Measurements from ENCODE around the gene NXPH2. TPM values are rescaled to one million over a fixed set of nuclear protein-coding genes. Genes with fewer than 3 reads are reported as not detected.

NXPH2 gene
- total RNA-seq, 2 experiments from 2014 or later = not detected

DNA sequence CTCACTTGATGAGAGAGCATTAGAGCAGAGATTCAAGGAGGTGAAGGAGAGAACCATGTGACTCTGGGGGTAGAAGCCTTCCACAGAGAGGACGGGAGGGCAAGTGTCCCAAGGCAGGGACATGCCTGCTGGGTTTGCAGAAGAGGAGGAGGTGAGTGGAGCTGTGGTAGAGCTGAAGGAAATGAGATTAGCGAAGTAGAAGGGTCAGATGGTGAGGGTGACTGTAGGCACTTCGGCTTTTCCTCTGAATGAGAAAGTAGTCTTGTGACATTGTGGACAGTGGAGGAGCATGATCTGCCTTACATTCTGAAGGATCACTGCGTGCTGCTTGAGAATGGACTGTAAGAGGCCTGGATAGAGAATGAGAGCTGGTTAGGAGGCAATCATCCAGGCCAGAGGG is 126.0 kb downstream of the NXPH2 start:
- CTCF ChIA-PET = no interaction called here
- no peak overlapping the region for H3K27ac Mint-ChIP-seq

DNA sequence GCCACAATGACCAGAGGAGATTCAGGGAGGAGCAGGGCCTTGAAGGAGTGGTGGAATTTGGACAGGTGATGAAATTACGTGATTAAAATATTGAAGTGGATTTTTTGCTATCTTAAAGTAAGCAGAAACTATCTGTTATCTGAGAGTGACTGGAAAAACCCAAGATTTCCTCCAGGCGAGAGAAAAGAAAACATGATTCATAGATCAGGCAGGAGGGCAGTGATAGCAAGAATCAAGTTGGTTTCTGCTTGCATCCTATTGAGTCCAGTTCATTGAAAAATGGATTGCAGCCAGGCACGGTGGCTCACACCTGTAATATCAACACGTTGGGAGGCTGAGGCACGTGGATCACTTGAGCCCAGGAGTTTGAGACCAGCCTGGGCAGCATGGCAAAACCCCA is 127.8 kb downstream of the NXPH2 start:
- no peak overlapping the region for H3K27ac ChIP-seq (ENCODE audit: low read depth in 1 of 2, low read length in 2 of 2)

More for the DNA sequence above, 126.0 kb downstream of the NXPH2 start:
- no peaks in the 10 kb centered on the region for H3K9me3 ChIP-seq (ENCODE audit: control insufficient read depth in 1 of 2, insufficient read depth in 1 of 2, low read length in 2 of 2)
- POLR2A ChIA-PET = no interaction called here
- Mint-ChIP-seq H3K36me3 (ENCODE audit: low read depth) (no peaks in the 10 kb centered on the region), H3K27me3 (peaks cover 4% of the 10 kb centered on the region), H3K9me3 (no peaks in the 10 kb centered on the region), H3K4me1 (ENCODE audit: low read depth) (no peaks in the 10 kb centered on the region), H3K4me3 (no peak overlapping the region)
- TF ChIP-seq, protein P1, sequence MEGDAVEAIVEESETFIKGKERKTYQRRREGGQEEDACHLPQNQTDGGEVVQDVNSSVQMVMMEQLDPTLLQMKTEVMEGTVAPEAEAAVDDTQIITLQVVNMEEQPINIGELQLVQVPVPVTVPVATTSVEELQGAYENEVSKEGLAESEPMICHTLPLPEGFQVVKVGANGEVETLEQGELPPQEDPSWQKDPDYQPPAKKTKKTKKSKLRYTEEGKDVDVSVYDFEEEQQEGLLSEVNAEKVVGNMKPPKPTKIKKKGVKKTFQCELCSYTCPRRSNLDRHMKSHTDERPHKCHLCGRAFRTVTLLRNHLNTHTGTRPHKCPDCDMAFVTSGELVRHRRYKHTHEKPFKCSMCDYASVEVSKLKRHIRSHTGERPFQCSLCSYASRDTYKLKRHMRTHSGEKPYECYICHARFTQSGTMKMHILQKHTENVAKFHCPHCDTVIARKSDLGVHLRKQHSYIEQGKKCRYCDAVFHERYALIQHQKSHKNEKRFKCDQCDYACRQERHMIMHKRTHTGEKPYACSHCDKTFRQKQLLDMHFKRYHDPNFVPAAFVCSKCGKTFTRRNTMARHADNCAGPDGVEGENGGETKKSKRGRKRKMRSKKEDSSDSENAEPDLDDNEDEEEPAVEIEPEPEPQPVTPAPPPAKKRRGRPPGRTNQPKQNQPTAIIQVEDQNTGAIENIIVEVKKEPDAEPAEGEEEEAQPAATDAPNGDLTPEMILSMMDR (IDR thresholded peaks at IDR 0.05) = no peak
- ATAC-seq (ENCODE audit: poor library complexity) = no peak
- H3K27me3 ChIP-seq (ENCODE audit: control insufficient read depth in 1 of 2, insufficient read depth in 2 of 2, low read length in 2 of 2) = no peaks in the 10 kb centered on the region
- intact Hi-C loops (cut with DNase I, micrococcal nuclease) = no loop called here
- H3K4me3 ChIP-seq (ENCODE audit: low read length) = no peak overlapping the region
- no peaks in the 10 kb centered on the region for H3K36me3 ChIP-seq (ENCODE audit: insufficient read depth, low read length)
- no peak for DNase-seq
- no peaks in the 10 kb centered on the region for H3K4me1 ChIP-seq (ENCODE audit: insufficient read depth, low read length)
- H3K27ac ChIP-seq (ENCODE audit: low read depth in 1 of 2, low read length in 2 of 2) = no peak overlapping the region

GRCh38 chr2:138649571-138649970 is 130.6 kb downstream of the NXPH2 start:
- ATAC-seq (ENCODE audit: poor library complexity) (no peak), DNase-seq (no peak)
- H3K9me3 Mint-ChIP-seq = no peaks in the 10 kb centered on the region
- no peaks in the 10 kb centered on the region for H3K36me3 Mint-ChIP-seq (ENCODE audit: low read depth)
- ChIA-PET POLR2A (no interaction called here), CTCF (no interaction called here)
- no peak overlapping the region for H3K27ac Mint-ChIP-seq
- Histone ChIP-seq H3K27me3 (ENCODE audit: control insufficient read depth in 1 of 2, insufficient read depth in 2 of 2, low read length in 2 of 2) (no peaks in the 10 kb centered on the region), H3K4me3 (ENCODE audit: low read length) (no peak overlapping the region), H3K27ac (ENCODE audit: low read depth in 1 of 2, low read length in 2 of 2) (no peak overlapping the region), H3K9me3 (ENCODE audit: control insufficient read depth in 1 of 2, insufficient read depth in 1 of 2, low read length in 2 of 2) (no peaks in the 10 kb centered on the region), H3K4me1 (ENCODE audit: insufficient read depth, low read length) (no peaks in the 10 kb centered on the region), H3K36me3 (ENCODE audit: insufficient read depth, low read length) (no peaks in the 10 kb centered on the region)
- TF ChIP-seq, protein P1 (IDR thresholded peaks at IDR 0.05) = no peak
- intact Hi-C loops (cut with DNase I, micrococcal nuclease) = no loop called here
- H3K4me1 Mint-ChIP-seq (ENCODE audit: low read depth) = no peaks in the 10 kb centered on the region
- peaks cover 8% of the 10 kb centered on the region for H3K27me3 Mint-ChIP-seq
- H3K4me3 Mint-ChIP-seq = no peak overlapping the region

More for the DNA sequence above, 127.8 kb downstream of the NXPH2 start:
- H3K36me3 Mint-ChIP-seq (ENCODE audit: low read depth) = no peaks in the 10 kb centered on the region
- peaks cover 8% of the 10 kb centered on the region for H3K27me3 Mint-ChIP-seq
- ATAC-seq (ENCODE audit: poor library complexity) (no peak), DNase-seq (no peak)
- no peaks in the 10 kb centered on the region for H3K9me3 ChIP-seq (ENCODE audit: control insufficient read depth in 1 of 2, insufficient read depth in 1 of 2, low read length in 2 of 2)
- no peaks in the 10 kb centered on the region for H3K9me3 Mint-ChIP-seq
- no peak overlapping the region for H3K4me3 ChIP-seq (ENCODE audit: low read length)
- no peaks in the 10 kb centered on the region for H3K27me3 ChIP-seq (ENCODE audit: control insufficient read depth in 1 of 2, insufficient read depth in 2 of 2, low read length in 2 of 2)
- CTCF ChIA-PET = no interaction called here
- intact Hi-C loops (cut with DNase I, micrococcal nuclease) = no loop called here
- H3K4me1 Mint-ChIP-seq (ENCODE audit: low read depth) = no peaks in the 10 kb centered on the region
- H3K4me1 ChIP-seq (ENCODE audit: insufficient read depth, low read length) = no peaks in the 10 kb centered on the region
- H3K27ac Mint-ChIP-seq = no peak overlapping the region
- POLR2A ChIA-PET = no interaction called here
- H3K4me3 Mint-ChIP-seq = no peak overlapping the region
- TF ChIP-seq, protein P1 (IDR thresholded peaks at IDR 0.05) = no peak
- H3K36me3 ChIP-seq (ENCODE audit: insufficient read depth, low read length) = no peaks in the 10 kb centered on the region
